IMR-90 (cell line): Measurements from ENCODE around the gene RASSF3. TPM values are rescaled to one million over a fixed set of nuclear protein-coding genes. Genes with fewer than 3 reads are reported as not detected.

Source experiments
- ATAC-seq: fragments of 200-7000 bp; cut with Tn5 transposase; 2 replicates; pipeline ENCODE4 v1.9.1; 2020; ENCODE audit warnings: low read depth, mild to moderate bottlenecking, moderate library complexity
- BruUV-seq: library from RNA; stranded (reverse); fragments of 400-500 nt; replicated peaks from 2 replicates; lab custom pipeline; 2021; lab: Mats Ljungman, UMichigan
- CTCF ChIA-PET: fragments of 300-600 bp; formaldehyde crosslinking; extraction: SDS; loops from one replicate; lab custom pipeline; 2021; ENCODE audit warnings: antibody characterized with exemption; lab: Yijun Ruan, JAX
- POLR2A ChIA-PET: fragments of 300-600 bp; sonication (Branson Sonifier 250); formaldehyde crosslinking; loops from one replicate; lab custom pipeline; 2022; ENCODE audit warnings: antibody characterized with exemption; ENCODE audit not compliant: unreplicated experiment; lab: Charles Lee
- DNase-seq: peaks from one replicate; pipeline ENCODE4 v3.0.0; 2013
- H2AFZ ChIP-seq: replicated peaks from 2 replicates; pipeline ENCODE3; 2013; ENCODE audit warnings: low read length, mild to moderate bottlenecking; ENCODE audit not compliant: poor library complexity
- H2AK5ac ChIP-seq: 2 replicates; pipeline ENCODE4 v1.6.1; 2013; ENCODE audit warnings: low read depth, low read length, inconsistent platforms
- H2AK9ac ChIP-seq: replicated peaks from 2 replicates; pipeline ENCODE3; 2013; ENCODE audit warnings: mild to moderate bottlenecking, low read depth, low read length, moderate library complexity; ENCODE audit not compliant: poor library complexity
- H2BK120ac ChIP-seq: 2 replicates; pipeline ENCODE4 v1.6.1; 2013; ENCODE audit warnings: low read depth, low read length, inconsistent platforms
- H2BK15ac ChIP-seq: 3 replicates; pipeline ENCODE4 v1.6.1; 2013; ENCODE audit warnings: low read depth, low read length, inconsistent platforms
- H2BK20ac ChIP-seq: 2 replicates; pipeline ENCODE4 v1.6.1; 2013; ENCODE audit warnings: low read depth, mild to moderate bottlenecking, inconsistent platforms, low read length, moderate library complexity
- H2BK5ac ChIP-seq: 2 replicates; pipeline ENCODE4 v1.6.1; 2013; ENCODE audit warnings: mild to moderate bottlenecking, low read depth, low read length, inconsistent platforms; ENCODE audit not compliant: poor library complexity, severe bottlenecking
- H3K14ac ChIP-seq: replicated peaks from 2 replicates; pipeline ENCODE4 v1.6.1; 2013; ENCODE audit warnings: low read depth, low read length, inconsistent platforms
- H3K18ac ChIP-seq: 2 replicates; pipeline ENCODE4 v1.6.1; 2013; ENCODE audit warnings: low read depth, low read length, control low read depth
- H3K23ac ChIP-seq: 2 replicates; pipeline ENCODE4 v1.6.1; 2013; ENCODE audit warnings: low read depth, low read length, inconsistent platforms
- H3K27ac ChIP-seq: 2 replicates; pipeline ENCODE4 v1.5.1; 2013; ENCODE audit warnings: mild to moderate bottlenecking, control low read depth, low read length; ENCODE audit not compliant: insufficient read depth
- H3K27me3 ChIP-seq: 2 replicates; pipeline ENCODE4 v1.6.1; 2013; ENCODE audit warnings: low read length; ENCODE audit not compliant: control insufficient read depth, insufficient read depth
- H3K36me3 ChIP-seq: 2 replicates; pipeline ENCODE4 v1.6.1; 2013; ENCODE audit warnings: low read length, mixed read lengths; ENCODE audit not compliant: control insufficient read depth, insufficient read depth
- H3K4ac ChIP-seq: 2 replicates; pipeline ENCODE4 v1.6.1; 2013; ENCODE audit warnings: low read depth, low read length, inconsistent platforms
- H3K4me1 ChIP-seq: 2 replicates; pipeline ENCODE4 v1.6.1; 2013; ENCODE audit warnings: low read length, mixed read lengths; ENCODE audit not compliant: control insufficient read depth, insufficient read depth
- H3K4me2 ChIP-seq: 2 replicates; pipeline ENCODE4 v1.6.1; 2013; ENCODE audit warnings: low read depth, mild to moderate bottlenecking, control low read depth, low read length, moderate library complexity
- H3K4me3 ChIP-seq: 2 replicates; pipeline ENCODE4 v1.5.1; 2013; ENCODE audit warnings: low read depth, mild to moderate bottlenecking, control low read depth, low read length, moderate library complexity; ENCODE audit not compliant: insufficient read depth
- H3K56ac ChIP-seq: 2 replicates; pipeline ENCODE4 v1.6.1; 2013; ENCODE audit warnings: low read length, inconsistent platforms; ENCODE audit not compliant: insufficient read depth; ENCODE audit errors: extremely low read depth
- H3K79me1 ChIP-seq, 2 experiments: 2 replicates each; pipeline ENCODE4 v1.6.1; 2013; ENCODE audit warnings: low read length in 2 of 2, inconsistent platforms in 1 of 2, low read depth in 1 of 2
- H3K9ac ChIP-seq: 2 replicates; pipeline ENCODE4 v1.6.1; 2013; ENCODE audit warnings: low read depth, low read length, control low read depth
- H3K9me1 ChIP-seq: 2 replicates; pipeline ENCODE4 v1.6.1; 2013; ENCODE audit warnings: low read length, inconsistent platforms; ENCODE audit not compliant: insufficient read depth
- H3K9me3 ChIP-seq: 2 replicates; pipeline ENCODE4 v1.6.1; 2013; ENCODE audit warnings: low read length; ENCODE audit not compliant: control insufficient read depth, insufficient read depth
- H4K20me1 ChIP-seq: 2 replicates; pipeline ENCODE4 v1.6.1; 2013; ENCODE audit warnings: low read length, inconsistent platforms; ENCODE audit not compliant: insufficient read depth
- H4K5ac ChIP-seq: 2 replicates; pipeline ENCODE4 v1.6.1; 2013; ENCODE audit warnings: mild to moderate bottlenecking, low read depth, low read length, control low read depth
- H4K8ac ChIP-seq, 2 experiments: 2 replicates each; pipeline ENCODE4 v1.6.1; 2013; ENCODE audit warnings: low read depth in 2 of 2, low read length in 2 of 2, control low read depth in 1 of 2, inconsistent platforms in 1 of 2
- H4K91ac ChIP-seq: 2 replicates; pipeline ENCODE4 v1.6.1; 2013; ENCODE audit warnings: low read depth, low read length, inconsistent platforms; ENCODE audit not compliant: insufficient read depth
- BHLHE40 ChIP-seq: fragments of 150-350 bp; IDR thresholded peaks from 2 replicates; pipeline ENCODE4 v1.6.1; 2016; ENCODE audit warnings: mild to moderate bottlenecking, low read depth, low read length
- NFE2L2 ChIP-seq: fragments of 150-350 bp; IDR thresholded peaks from 2 replicates; pipeline ENCODE4 v1.6.1; 2016; ENCODE audit warnings: low read depth, mild to moderate bottlenecking, low read length
- whole genome bisulfite sequencing, 2 experiments: methylation state at CpG; one replicate each; pipeline versions ENCODE4 v1.1.5 to v1.1.7; 2013; ENCODE audit warnings: missing lambda C conversion rate in 2 of 2; ENCODE audit not compliant: insufficient read length in 1 of 2; ENCODE audit errors: extremely low coverage in 2 of 2; 5-methylcytosine and 5-hydroxymethylcytosine counted together
- dilution Hi-C: fragments of 300-500 bp; cut with HindIII; formaldehyde crosslinking; loops from one replicate; pipeline ENCODE4 v1.14.3; 2018; ENCODE audit warnings: low sequenced_read_pairs; ENCODE audit not compliant: unreplicated experiment
- in situ Hi-C: fragments of 300-500 bp; cut with MboI; formaldehyde crosslinking; loops from 3 replicates; pipeline ENCODE4 v1.14.3; 2019; ENCODE audit warnings: low sequenced_read_pairs, inconsistent platforms, mixed read lengths
- intact Hi-C: fragments of 100-400 bp; cut with micrococcal nuclease; formaldehyde crosslinking; loops from 2 replicates; pipeline ENCODE4 v1.10.0; 2022
- polyA plus RNA-seq, 3 experiments: library from polyadenylated mRNA; depleted of rRNA; stranded (reverse); fragments of >200 nt; gene quantifications; 2 replicates each; pipeline ENCODE4 v1.2.3, GENCODE V29; 2012; ENCODE audit warnings: low replicate concordance in 1 of 3
- total RNA-seq: library from RNA; depleted of rRNA; stranded (reverse); fragments of >200 nt; gene quantifications from 2 replicates; pipeline ENCODE4 v1.2.3, GENCODE V29; 2012
- TF ChIP-seq, protein P1 (sequence below): conservative IDR thresholded peaks from 2 replicates; pipeline ENCODE4 v1.5.1; 2012; ENCODE audit warnings: mild to moderate bottlenecking, low read depth, low read length, improper control_type of control experiment

The RASSF3 gene
- total and polyA plus RNA-seq, 2 of the 4 experiments (the other 2 are of a cell fraction): 18.7 to 39.3 TPM

DNA sequence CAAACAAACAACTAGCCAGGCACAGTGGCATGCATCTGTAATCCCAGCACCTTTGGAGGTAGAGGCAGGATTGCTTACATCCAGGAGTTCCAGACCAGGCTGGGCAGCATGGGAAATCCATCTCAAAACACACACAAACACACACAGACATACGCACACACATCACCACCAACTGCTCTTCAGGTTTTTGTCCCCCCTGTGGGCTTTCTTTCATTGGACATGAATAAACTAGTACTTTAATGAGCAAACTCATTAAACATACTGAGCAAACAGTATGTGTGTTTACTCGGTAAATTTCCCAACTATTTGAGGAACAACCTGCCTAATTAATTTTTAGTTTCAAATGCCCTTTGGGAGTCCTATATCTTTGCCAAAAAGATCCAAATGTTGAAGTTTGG, 10.1 kb upstream of the RASSF3 start:
- no peak overlapping the region for H2AFZ ChIP-seq
- no peak for ATAC-seq
- POLR2A ChIA-PET: no interaction called here
- no peak overlapping the region for H4K5ac ChIP-seq
- no CpG with 5 or more reads among the region's 2 CpGs for WGBS, 2 experiments
- H3K4me2 ChIP-seq: no peak overlapping the region
- no peaks in the 10 kb centered on the region; the same call in 1 of the 2 replicates for H3K27me3 ChIP-seq
- H3K4ac ChIP-seq: no peak overlapping the region
- no peak for TF ChIP-seq BHLHE40
- TF ChIP-seq, protein P1, sequence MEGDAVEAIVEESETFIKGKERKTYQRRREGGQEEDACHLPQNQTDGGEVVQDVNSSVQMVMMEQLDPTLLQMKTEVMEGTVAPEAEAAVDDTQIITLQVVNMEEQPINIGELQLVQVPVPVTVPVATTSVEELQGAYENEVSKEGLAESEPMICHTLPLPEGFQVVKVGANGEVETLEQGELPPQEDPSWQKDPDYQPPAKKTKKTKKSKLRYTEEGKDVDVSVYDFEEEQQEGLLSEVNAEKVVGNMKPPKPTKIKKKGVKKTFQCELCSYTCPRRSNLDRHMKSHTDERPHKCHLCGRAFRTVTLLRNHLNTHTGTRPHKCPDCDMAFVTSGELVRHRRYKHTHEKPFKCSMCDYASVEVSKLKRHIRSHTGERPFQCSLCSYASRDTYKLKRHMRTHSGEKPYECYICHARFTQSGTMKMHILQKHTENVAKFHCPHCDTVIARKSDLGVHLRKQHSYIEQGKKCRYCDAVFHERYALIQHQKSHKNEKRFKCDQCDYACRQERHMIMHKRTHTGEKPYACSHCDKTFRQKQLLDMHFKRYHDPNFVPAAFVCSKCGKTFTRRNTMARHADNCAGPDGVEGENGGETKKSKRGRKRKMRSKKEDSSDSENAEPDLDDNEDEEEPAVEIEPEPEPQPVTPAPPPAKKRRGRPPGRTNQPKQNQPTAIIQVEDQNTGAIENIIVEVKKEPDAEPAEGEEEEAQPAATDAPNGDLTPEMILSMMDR: no peak
- no peak for TF ChIP-seq NFE2L2
- H2BK20ac ChIP-seq: no peak overlapping the region
- no peak overlapping the region for H2BK120ac ChIP-seq
- no peaks in the 10 kb centered on the region for H3K4me1 ChIP-seq
- BruUV-seq: no TSS peak
- H3K4me3 ChIP-seq: no peak overlapping the region
- peaks cover 2% of the 10 kb centered on the region; the same call in 1 of the 2 replicates for H3K9me3 ChIP-seq
- no peak for DNase-seq
- H3K23ac ChIP-seq: no peak overlapping the region
- H3K14ac ChIP-seq: no peak overlapping the region
- no peak overlapping the region for H2AK5ac ChIP-seq
- no peak overlapping the region for H2BK15ac ChIP-seq
- intact Hi-C loops (no loop called here), in situ Hi-C loops (no loop called here), dilution Hi-C loops (no loop called here)
- H3K9ac ChIP-seq: no peak overlapping the region
- no peak overlapping the region for H4K8ac ChIP-seq
- H3K9me1 ChIP-seq: no peaks in the 10 kb centered on the region
- H3K27ac ChIP-seq: no peak overlapping the region
- no peaks in the 10 kb centered on the region for H4K20me1 ChIP-seq
- no peak overlapping the region for H3K18ac ChIP-seq
- no peak overlapping the region for H4K91ac ChIP-seq
- H3K56ac ChIP-seq: no peak overlapping the region
- no peaks in the 10 kb centered on the region for H3K36me3 ChIP-seq
- no peaks in the 10 kb centered on the region for H3K79me1 ChIP-seq
- H2AK9ac ChIP-seq: no peak overlapping the region
- CTCF ChIA-PET: interaction anchor here (0.6 to 1.2 kb wide), 2 partner anchors 9 to 19 kb away, joined by 3 read pairs; no protein-coding TSS in a partner anchor
- no peak overlapping the region for H2BK5ac ChIP-seq
